GM12875 (cell line): ENCODE measurements around the gene P2RX1.

Experiments used
- H3K4me3 ChIP-seq: one replicate; pipeline ENCODE4 v1.5.1; 2011; ENCODE audit warnings: low read depth, low read length, control low read depth
- CTCF ChIP-seq: IDR thresholded peaks from 2 replicates; pipeline ENCODE4 v1.5.1; 2011; ENCODE audit warnings: low read depth, mild to moderate bottlenecking, control low read depth, inconsistent platforms, low read length, moderate library complexity, borderline replicate concordance; ENCODE audit not compliant: insufficient read depth

P2RX1 gene

GRCh38 chr17:3912827-3913226 is 3.4 kb downstream of the P2RX1 start:
- H3K4me3 ChIP-seq, result no peak overlapping the region
- no peak for TF ChIP-seq CTCF

- no peak overlapping the region for H3K4me3 ChIP-seq
- TF ChIP-seq CTCF, result no peak
These were observed 4.8 kb downstream of the P2RX1 start for GRCh38 chr17:3911271-3912053.

GRCh38 chr17:3910420-3911270 is 5.6 kb downstream of the P2RX1 start:
- H3K4me3 ChIP-seq, result no peak overlapping the region
- no peak for TF ChIP-seq CTCF

- no peak overlapping the region for H3K4me3 ChIP-seq
- no peak for TF ChIP-seq CTCF
These were observed 7.0 kb downstream of the P2RX1 start for GRCh38 chr17:3909257-3909656.

GRCh38 chr17:3907483-3908216 is 8.6 kb downstream of the P2RX1 start:
- H3K4me3 ChIP-seq, result no peak overlapping the region
- 0 out of 2 replicates have a peak, but pooled peaks have one; percentile 16 for TF ChIP-seq CTCF

- TF ChIP-seq CTCF, result no peak
- H3K4me3 ChIP-seq, result no peak overlapping the region
These were observed 9.4 kb downstream of the P2RX1 start for GRCh38 chr17:3906881-3907280.
